ENCODE measurements around the gene ANGPT4. TPM values are rescaled to one million over a fixed set of nuclear protein-coding genes. Genes with fewer than 3 reads are reported as not detected.

ANGPT4 gene
- total and polyA plus RNA-seq, 12 donors, result 0.05 to 0.44 (median 0.26) TPM; not detected in 8

DNA sequence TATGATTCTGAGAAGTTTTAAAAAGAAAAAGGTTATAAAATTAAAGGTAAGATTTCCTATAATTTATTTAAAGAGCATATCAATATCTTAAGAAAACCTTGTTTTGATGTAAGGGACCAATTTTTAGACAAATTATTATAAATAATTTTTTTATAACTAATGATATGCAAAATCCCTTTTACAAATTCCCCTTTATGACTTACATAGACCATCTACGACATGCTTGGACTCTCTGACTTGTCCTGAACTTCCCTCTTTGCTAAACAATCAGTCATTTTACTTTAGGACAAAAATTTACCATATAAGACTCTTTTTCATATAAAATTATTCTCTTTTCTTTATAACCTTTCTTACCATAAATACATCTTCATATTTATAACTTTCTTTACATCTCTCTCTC is 15.3 kb upstream of the ANGPT4 start:
- peaks cover 0 to 11% (median 0%) of the 10 kb centered on the region in 7 donors for H3K27me3 ChIP-seq
- no peaks in the 10 kb centered on the region for H3K36me3 ChIP-seq
- H3K9me3 ChIP-seq, result peaks cover 0 to 36% (median 17%) of the 10 kb centered on the region in 11 donors
- no peak for DNase-seq
- TF ChIP-seq, protein P1, sequence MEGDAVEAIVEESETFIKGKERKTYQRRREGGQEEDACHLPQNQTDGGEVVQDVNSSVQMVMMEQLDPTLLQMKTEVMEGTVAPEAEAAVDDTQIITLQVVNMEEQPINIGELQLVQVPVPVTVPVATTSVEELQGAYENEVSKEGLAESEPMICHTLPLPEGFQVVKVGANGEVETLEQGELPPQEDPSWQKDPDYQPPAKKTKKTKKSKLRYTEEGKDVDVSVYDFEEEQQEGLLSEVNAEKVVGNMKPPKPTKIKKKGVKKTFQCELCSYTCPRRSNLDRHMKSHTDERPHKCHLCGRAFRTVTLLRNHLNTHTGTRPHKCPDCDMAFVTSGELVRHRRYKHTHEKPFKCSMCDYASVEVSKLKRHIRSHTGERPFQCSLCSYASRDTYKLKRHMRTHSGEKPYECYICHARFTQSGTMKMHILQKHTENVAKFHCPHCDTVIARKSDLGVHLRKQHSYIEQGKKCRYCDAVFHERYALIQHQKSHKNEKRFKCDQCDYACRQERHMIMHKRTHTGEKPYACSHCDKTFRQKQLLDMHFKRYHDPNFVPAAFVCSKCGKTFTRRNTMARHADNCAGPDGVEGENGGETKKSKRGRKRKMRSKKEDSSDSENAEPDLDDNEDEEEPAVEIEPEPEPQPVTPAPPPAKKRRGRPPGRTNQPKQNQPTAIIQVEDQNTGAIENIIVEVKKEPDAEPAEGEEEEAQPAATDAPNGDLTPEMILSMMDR (IDR thresholded peaks at IDR 0.05), result no peak
- 33 to 45% methylated on average over 1 of the region's 1 CpG for WGBS, 2 donors
- intact Hi-C loops (cut with DNase I), result no loop called here
- ATAC-seq, result no peak
- H3K27ac ChIP-seq, result no peak overlapping the region
- no peak overlapping the region for H3K4me3 ChIP-seq
- peaks cover 0 to 3% (median 0%) of the 10 kb centered on the region in 9 donors for H3K4me1 ChIP-seq

DNA sequence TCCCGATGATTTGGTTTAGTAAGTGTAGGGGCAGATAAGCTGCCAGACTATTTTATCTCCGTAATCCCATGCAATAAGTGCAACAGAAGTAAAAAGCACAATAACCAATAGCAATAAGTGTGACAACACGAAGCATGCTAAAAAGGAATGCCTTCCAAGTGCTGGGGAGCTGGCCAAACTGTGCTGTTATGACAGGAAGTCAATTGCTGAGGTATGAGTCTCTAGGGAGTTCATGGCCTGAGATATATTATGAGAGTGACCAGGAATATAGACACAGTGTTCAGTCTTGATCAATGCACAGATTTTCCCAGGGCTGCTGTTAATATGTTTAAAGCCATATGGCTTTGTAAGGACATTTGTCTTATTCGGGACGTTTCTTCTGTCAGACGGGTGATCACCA is 10.5 kb upstream of the ANGPT4 start:
- no peak for DNase-seq
- intact Hi-C loops (cut with DNase I), result no loop called here

DNA sequence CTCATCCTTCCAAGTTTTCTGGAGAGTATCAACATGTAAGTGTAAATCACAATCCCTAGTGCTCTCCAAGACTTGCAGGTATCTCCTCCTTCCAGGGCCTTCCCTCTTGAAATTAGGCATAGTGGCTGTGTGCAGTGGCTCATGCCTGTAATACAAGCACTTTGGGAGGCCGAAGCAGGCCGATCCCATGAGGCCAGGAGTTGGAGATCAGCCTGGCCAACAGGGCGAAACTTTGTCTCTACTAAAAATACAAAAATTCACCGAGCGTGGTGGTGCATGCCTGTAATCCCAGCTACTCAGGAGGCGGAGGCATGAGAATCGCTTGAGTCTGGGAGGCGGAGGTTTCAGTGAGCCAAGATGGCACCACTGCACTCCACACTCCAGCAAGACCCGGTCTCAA is 9.4 kb upstream of the ANGPT4 start:
- DNase-seq (no peak), ATAC-seq (no peak)
- TF ChIP-seq, protein P1 (IDR thresholded peaks at IDR 0.05), result no peak
- intact Hi-C loops (cut with DNase I), result no loop called here
- no peak overlapping the region for H3K27ac ChIP-seq
- peaks cover 0 to 10% (median 0%) of the 10 kb centered on the region in 9 donors for H3K4me1 ChIP-seq
- peaks cover 0 to 10% (median 0%) of the 10 kb centered on the region in 11 donors for H3K9me3 ChIP-seq
- H3K4me3 ChIP-seq, result no peak overlapping the region
- H3K27me3 ChIP-seq, result peaks cover 0 to 26% (median 0%) of the 10 kb centered on the region in 7 donors
- WGBS, 2 donors, result 86 to 88% methylated on average over 9 of the region's 9 CpGs
- no peaks in the 10 kb centered on the region for H3K36me3 ChIP-seq

More for the DNA sequence above, 10.5 kb upstream of the ANGPT4 start:
- 41 to 45% methylated on average over 6 of the region's 6 CpGs for WGBS, 2 donors
- TF ChIP-seq, protein P1 (IDR thresholded peaks at IDR 0.05), result no peak
- Histone ChIP-seq H3K27me3 (peaks cover 0 to 26% (median 0%) of the 10 kb centered on the region in 7 donors), H3K4me1 (peaks cover 0 to 10% (median 0%) of the 10 kb centered on the region in 9 donors), H3K27ac (no peak overlapping the region), H3K9me3 (peaks cover 0 to 21% (median 3%) of the 10 kb centered on the region in 11 donors), H3K4me3 (no peak overlapping the region), H3K36me3 (no peaks in the 10 kb centered on the region)
- ATAC-seq, result no peak

DNA sequence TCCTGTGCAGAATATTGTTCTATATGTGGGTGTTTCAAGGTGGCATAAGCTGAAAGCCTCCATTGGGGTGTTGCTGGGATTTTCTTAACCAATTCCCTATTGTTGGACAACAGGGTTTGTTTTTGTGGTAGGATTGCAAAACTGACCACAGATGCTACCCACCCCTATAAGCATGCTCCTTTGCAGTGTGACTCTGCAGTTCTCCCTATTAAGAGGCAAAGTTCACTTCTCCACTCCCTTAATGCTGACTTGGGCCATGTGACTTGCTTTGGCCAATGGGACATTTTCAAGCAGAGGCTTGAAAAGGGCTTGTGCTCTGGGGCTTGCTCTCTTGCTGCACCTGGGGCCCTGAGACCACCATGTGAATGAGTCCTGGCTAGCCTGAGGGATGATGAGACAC is 8.5 kb upstream of the ANGPT4 start:
- peaks cover 0 to 26% (median 0%) of the 10 kb centered on the region in 7 donors for H3K27me3 ChIP-seq
- ATAC-seq, result no peak
- peaks cover 0 to 10% (median 0%) of the 10 kb centered on the region in 9 donors for H3K4me1 ChIP-seq
- intact Hi-C loops (cut with DNase I), result no loop called here
- no peak overlapping the region for H3K27ac ChIP-seq
- no peak overlapping the region for H3K4me3 ChIP-seq
- DNase-seq, result no peak
- TF ChIP-seq, protein P1 (IDR thresholded peaks at IDR 0.05), result no peak
- H3K36me3 ChIP-seq, result no peaks in the 10 kb centered on the region
- H3K9me3 ChIP-seq, result peaks cover 0 to under 1% (median 0%) of the 10 kb centered on the region in 11 donors
